Activated T-cell treated with anti-CD3 and anti-CD28 coated beads for 1 hour (primary cell): Measurements from ENCODE around the gene PDE8B.

Source experiments
- DNase-seq: peaks from one replicate; pipeline ENCODE4 v3.0.0-alpha.2; 2020; ENCODE audit warnings: low read depth

The PDE8B gene

DNA sequence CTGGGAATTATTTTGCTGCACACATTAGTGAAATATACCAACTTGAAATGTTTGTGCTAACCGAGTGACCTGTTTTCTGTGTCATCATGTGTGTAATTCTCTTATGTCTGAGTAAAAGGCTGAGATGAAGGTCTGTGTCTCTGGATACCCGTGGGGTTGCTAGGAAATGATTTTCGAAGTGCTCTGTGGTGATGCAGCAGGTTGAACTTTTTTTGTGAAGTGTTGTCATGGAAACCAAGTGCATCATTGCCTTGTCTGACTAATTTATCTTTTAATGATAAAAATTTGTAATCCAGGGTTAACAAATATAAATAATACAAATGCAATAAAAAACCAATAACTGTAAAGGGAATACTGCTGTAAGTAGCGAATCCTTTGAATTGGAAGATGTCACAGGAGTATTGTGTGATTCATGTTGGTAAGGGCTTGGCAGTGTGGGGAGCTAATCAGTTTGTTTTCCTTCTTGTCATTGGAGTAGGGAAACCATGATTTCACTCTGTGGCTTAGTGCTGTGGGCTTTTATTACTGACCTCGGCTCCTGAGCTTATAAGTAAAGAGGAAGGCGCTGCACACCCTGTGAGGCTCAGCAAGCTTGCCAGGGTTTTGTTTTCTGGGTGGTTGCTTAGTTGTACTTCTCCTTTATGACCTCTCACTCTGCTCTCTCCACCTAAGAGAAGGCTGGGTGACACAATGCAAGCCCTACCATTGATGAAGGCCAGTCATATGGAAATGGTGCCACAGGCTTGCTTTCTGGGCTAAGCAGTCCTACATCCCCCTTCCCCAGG lies 22.3 kb downstream of the PDE8B start:
- no peak for DNase-seq

DNA sequence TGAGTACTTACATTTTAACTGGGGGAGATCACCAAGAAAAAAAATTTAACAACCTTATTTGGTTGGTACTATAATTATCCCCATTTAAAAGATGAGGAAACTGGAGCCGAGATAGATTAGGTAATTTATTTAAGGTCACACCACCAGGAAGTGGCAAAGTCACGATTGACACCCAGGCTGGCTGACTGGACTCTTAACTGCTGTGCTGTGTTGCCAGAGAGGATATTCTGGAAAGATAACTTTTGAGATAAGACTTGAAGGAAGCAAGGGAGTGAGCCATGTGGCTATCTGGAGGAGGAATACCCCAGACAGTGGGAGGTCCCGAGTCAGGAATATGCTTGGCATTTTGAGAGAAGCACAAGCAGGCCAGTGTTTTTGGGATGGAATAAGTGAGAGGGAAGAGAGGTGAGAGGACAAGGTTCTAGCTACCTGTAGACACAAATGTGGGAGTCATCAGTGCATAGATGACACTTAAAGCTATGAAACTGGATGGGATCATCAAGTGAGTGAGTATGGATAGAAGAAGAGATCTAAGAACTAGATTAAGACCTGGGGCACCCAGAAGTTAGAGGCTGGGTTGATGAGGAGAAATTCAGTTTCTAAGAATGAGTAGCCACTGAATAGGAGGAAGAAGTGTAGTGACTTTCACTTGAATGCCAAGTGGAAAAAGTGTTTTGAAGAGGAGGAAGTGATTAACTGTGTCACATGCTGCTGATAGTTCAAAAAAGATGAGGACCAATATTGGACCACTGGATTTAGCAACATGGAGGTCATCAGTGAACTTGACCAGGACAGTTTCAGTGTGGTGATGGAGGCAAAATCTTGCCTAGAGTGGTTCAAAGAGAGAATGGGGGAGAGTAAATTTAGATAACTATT lies 25.6 kb downstream of the PDE8B start:
- no peak for DNase-seq

DNA sequence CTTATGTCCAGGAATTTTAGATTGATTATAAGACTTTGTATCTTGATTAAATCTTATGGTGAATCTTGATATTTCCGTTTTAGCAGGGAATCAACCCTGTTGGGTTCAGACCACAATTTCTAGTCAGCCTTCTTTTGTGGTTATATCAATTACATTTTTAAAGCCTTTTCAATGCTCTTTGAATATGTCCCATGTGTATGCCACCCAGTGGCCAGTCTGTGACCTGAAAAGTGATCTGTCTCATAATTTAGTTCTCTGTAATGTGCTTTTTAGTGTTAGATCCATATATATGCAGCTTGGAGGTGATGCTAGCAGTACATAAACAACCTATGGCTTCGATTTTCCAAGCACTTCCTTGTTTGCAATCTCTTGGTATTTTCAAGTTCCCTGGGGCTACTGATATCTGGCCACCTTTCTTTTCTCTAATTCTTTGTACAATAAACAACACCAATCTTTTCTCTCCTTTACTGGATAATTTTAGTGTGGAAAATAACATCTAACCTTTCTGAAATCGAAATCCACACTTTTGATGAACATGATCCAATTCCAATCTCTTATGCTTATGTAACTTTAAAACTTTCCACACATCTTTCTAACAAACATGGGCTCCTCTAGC lies 28.8 kb downstream of the PDE8B start:
- no peak for DNase-seq

DNA sequence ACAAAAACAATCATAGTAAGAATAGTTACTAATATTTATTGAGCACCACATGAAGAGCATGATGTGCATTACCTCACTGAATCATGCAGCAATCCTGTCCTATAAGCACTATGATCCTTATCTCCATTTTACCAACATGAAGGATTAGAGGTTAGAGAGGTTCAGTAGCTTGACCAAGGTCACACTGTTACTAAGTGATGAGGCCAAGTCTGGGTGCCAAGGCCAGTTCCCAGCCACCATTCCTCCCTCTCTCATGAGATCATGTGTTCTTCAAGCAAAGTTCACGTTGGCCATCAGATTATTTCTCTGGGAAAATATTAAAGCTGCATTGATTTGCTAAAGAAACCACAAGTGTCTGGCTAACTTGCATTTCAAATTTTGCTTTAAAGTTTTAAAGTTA lies 31.0 kb downstream of the PDE8B start:
- DNase-seq: no peak

DNA sequence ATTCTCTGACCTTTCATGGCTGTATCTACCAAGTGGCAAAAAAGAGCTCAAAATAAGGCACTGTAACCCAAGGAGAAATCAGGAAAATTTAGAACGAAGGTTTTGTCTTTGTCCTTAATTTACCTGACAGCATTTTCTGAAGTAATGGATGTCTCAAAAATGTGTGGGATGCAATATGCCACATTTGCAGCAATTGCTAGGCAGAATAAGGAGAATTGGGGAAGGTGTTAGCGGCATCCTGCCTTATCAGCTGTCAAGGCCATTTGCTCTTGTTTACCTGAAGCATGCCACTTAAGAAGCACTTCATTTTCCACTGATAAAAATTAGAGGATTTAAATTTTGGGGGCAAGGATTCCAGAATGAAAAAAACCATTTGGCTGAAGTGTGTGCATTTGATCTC lies 39.0 kb downstream of the PDE8B start:
- DNase-seq: no peak

DNA sequence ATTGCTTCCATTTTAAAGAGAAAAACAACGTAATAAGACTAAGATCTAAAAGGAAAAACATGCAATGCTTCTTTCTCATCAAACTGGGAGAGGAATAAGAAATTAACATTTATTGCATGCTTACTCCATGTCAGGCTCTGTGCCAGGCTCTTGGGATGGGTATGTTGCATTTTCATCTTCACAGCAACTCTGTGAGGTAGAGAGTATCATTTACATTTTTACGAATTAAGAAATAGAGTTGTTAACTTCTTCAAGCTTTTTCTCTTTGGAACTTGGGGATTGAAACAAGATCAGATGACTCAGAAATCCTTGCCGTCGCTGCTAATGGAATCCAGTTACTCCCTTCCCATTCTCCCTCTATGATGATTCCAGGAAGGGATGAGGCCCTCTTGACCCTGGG lies 39.5 kb downstream of the PDE8B start:
- no peak for DNase-seq

DNA sequence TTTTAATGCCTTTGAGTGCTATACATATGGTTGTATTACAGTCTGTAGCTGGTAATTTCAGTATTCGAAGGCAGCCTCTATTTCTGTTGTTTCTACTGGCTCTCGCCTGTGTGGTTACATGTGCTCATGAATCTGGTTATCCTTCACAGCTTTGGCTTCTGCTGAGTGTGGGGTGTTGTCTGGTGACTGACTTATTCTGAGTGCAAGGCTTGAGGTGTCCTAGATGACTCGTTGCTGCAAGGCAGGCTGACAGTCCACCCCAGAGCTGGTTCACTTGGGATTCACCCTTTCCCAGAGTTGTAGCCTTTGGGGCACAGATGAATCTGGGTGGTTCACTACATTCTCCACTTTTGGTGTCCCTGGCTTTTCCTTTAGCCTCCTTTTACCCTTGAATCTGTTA lies 41.4 kb downstream of the PDE8B start:
- DNase-seq: no peak

DNA sequence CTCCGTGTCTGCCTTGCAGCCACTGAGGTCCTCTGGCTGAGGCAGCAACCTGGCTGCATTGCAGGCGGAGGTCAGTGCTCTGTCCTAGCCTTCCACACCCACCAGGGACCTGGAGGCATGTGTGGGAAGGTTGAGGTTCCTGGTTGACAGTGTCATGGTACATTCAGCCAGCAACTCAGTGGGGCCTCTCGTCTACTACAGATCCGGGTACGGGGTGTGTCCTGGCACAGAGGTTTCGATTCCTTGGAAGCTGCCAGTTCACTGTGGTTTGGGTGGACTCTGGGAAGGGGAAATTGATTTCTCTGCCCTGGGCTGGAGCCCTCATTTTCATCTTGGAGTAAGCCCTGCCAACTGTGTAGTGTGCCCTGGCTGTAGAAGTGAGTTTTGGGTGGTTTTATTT lies 45.1 kb downstream of the PDE8B start:
- no peak for DNase-seq

DNA sequence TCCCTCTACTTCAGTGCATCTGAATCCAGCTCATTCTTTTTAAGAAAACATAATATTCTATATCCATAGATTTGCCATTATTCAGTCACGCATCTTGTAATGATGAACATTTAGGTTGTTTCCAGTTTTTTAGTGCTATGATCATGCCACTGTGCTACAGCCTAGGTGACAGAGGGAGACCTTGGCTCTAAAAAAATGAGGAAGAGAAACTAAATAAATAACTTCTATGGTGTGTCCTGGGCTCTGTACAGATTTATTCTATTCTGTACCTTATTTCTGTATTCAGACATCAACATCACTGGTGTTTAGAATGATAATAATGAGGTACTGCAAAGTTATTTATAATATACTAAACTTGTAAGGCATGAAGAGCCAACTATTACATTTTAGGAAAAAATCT lies 45.9 kb downstream of the PDE8B start:
- DNase-seq: no peak

DNA sequence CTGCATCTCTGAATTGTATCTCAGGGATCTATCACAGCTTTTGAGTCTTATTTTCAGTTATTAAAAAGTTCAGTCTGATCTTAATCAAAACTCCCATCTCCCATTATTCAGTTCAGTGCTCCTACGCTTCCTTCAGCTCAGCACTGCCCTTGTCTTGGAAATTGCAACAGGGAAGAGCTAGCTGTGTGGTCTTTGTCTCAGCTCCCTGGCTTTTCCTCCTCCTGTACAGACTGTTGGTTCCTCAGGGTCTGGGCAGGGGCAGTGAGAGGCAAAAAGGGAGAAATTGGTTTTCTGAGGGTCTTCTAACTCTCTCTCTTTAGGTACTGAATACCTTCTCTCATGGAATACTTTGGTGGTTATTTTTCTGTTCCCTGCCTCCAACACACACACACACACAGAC lies 48.2 kb downstream of the PDE8B start:
- DNase-seq: no peak

DNA sequence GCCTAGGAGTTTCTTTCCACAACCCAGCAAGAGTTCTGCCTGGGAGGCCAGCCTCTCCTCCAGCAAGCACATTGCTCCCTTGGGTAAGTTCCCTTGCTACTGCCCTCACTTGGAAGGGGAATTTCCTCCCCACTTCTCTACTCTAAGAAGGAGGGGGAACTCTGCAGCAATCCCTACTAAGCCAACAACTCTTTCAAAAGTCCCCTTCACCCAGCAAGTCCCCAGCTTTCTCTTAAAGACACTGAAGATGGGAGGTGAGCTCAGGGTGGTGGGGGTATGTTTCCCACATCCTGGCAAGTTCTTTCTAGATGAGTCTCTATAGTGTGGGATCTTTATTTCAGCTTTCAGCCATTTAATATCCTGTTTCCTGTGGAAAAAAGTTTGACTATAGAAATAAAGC lies 49.0 kb downstream of the PDE8B start:
- DNase-seq: no peak

DNA sequence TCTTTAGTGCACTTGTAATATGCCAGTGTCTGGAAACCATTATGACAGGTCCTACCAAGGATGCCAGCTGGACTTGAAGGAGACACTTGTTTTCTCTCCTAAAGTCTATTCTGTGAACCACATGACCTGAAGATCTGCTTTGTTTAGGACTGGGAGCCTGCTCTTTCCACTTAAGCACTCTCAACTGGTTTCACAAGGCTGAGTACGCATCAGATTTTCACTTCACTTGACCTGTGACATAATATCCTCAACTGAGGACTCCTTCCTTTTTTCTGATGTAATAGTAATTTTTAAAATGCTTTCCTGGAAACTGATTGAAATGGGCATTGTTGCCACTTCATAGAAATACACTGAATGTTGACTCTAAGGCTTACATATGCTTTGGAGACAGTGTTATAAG lies 52.2 kb downstream of the PDE8B start:
- no peak for DNase-seq

DNA sequence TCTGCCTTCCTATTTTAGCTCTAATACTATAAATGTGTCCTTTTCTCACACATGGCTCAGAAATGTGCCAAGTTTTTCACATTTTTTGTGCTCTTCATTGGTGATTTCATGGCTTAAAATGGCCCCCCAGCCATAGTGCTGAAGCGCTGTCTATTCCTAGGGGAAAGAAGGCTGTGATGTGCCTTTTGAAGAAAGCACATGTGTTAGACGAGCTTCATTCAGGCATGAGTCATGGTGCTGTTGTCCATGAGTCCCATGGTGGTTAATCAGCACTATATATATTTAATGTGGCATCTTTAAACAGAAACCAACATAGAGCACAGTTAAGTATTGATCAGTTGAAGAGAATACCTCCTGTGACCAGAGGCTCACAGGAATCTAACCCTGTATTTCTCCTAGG lies 55.8 kb downstream of the PDE8B start:
- DNase-seq: no peak

DNA sequence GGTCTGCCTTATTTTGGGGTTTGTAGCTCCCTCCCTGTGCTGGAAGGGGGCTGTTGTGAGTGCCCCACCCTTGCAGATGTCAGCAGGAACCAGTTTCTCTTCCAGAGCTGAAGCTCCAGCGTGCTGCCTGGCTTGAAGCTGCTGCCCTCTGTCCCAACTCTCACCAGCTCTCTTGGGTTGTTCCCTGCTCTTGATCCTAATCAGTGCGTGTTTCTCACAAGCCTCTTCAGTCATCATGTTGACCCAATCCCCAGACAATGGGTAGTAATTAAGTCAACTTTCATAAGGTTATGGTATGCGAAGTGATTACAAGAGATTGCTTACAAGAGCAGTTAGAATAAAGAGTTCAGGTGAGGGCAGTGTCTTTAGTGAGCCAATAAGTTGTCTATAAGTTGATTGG lies 57.0 kb downstream of the PDE8B start:
- DNase-seq: no peak

DNA sequence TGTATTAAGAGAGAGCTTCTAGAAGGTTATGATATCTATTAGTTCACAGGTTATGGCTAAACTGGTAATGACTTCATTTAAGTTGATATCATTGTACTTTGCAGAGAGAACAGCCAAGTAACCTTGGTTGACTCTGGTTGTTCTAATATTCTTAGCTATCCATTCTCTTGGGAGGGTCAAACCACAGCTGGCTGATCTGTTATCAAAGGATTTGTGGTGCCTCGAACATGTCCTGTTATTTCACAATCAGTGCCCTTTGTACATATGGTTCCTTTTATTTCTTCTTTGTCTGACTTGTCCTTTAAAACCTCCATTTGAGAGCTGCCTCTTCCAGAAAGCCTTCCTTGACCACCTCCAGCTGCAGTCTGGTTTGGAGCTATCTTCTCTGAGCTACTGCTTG lies 61.7 kb downstream of the PDE8B start:
- DNase-seq: no peak

DNA sequence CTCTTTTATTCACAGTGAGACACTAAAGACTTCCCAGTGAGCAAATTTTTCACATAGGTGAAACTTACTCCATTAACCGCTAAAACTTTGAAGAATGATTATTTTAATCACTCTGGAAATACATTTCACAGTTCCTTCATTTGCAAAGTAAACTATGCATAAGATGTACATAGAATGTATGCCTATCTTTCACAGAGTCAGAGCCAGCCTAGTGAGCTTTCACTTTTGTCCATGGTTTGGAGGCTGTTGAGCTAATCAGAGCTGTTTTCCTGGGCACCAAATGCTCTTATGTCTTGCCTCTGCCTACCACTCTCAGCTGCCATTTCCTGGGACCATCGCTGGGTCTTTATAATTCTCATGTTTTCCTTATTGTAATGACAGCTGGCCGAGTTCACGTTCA lies 67.3 kb downstream of the PDE8B start:
- no peak for DNase-seq

DNA sequence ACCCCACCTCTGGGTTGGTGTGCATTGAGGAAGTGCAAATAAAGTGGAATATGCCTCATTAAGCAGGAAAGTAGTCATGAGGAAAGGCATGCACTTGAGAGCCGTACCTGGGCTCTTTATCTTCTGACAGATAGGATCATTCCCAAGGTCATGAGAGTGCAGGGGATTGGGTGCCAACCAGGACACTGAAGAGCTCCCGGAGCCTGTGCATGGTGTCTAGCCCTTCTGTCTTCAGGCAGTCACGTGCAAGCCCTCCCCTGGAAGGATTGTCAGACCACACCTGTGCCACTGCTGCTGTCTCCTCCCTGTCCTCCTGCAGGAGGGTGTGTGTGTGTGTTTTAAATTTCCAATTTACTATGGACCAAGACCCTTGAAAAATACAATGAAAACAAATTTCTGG lies 69.6 kb downstream of the PDE8B start:
- no peak for DNase-seq

DNA sequence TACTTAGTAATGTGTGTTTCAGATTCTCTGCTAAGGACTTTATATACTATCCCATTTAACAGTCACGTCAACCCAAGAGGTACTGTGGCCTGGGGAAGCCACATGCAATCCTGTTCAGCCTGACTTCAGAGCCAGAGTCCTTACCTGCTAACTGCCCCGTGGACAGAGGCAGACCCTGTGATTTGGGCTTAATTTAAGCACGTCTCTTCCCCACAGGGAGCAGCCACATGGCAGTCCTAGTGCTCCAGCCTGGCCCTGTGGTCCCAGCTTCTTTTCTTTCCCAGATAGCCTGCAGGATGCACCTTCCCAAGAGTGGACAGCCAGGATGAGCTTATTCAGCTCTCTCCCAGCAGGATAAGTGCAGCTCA lies 71.5 kb downstream of the PDE8B start:
- DNase-seq: no peak

DNA sequence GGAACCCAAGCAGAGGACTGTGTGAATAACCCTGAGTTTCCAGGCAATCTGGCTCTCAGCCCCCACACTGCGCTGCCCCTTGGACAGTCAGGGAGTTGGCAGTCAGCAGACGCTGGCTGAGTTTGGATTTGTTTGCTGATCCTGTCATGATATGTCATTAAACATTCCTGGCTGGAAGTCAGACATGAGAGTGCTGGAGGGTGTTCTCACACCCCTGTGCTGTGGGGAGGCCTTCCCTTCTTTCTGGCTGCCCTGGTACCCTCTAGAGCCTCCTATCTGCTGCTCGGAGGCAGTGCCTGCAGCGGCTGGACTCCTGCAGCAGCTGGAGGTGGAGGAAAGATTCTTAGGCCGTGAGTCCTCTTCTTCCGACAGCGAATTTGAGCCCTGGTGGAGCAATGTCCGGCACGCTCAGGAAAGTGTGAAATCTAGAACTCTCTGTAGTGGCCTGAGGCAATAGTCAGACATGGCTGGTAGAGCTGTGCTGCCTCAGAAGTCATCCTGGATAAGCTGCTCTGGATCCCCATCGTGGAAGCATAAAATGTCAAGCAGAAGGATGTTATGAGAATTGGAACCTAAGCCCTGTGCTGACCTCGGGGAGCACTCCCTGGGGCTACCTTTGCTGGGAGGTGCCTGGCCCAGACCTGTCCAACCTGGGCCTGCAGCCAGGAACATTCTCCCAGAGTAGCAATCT lies 72.0 kb downstream of the PDE8B start:
- no peak for DNase-seq

DNA sequence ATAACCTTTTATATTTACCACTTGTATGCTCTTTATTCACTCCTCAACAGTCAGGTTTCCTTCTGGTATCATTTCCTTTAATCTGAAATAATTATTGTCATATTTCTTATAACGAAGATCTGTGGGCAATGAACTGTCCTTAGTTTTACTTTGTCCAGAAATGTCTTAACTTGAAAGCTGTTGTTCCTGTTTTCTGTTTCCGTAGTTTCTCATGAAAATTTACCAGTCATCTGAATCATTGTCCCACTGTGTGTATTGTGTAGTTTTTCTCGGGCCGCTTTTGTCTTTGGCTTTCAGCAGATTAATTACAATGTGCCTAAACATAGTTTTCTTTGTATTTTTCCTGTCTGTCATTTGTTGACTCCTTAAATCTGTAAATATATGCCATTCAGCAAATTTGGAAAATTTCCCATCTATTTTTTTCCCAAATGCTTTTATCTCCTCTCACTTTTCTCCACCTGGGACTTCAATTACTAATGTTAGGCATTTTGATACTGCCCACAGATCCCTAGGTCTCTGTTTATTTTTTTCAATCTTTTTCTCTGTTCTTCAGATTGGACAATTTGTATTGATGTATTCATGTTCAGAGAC lies 74.9 kb downstream of the PDE8B start:
- no peak for DNase-seq

DNA sequence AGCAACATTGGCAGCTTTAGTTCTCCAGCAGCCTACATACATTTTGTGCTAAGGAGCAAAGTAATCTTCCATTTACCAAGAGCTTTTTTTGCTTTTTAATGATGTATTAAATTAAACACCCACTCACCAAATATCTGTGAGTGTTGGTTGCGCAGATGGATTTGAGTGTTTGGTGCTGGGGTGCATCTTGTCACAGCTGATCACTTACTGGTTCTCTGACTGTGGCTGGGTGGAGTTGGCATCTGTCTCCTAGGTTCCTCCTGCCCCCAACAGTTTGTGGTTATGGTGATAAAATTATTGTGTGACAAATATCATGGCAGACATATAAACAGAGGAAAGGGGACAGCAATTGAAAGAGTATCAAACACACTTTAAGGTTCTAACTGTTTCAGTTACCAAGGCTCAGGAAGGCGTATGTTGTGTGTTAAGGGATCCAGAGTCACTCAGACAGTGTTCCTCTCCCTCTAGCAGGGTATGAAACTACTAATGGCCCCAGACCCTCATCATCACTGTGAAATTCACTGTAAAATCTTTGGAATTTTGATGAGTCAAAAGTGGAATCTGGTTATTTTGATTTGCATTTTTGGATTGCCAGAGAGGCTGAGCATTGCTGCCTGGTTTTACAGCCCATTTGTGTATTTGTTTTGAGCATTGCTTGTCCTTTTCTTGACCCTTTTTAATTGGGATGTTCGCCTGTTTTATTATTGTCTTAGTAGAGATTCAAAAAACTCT lies 81.7 kb downstream of the PDE8B start:
- no peak for DNase-seq

DNA sequence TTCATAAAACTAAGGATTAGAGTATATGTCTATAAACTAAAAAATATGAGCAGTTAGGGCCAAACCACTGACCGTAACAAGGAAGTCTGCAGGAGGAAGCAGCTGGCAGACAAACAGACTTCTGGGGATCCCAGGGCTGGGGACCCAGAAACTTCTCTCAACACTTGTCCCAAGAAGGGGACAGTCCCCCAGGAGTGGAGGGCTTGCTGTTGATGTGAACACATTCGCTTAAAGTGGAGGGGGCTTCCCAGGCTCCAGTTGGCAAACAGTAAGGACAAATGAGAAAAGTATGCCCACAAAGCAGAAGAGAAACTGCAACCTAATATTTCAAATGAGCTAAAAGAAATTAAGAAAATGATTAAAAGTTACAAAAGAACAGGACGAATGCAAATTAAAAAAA lies 83.7 kb downstream of the PDE8B start:
- no peak for DNase-seq
